ENCODE results near the gene ZNF273.
"Not testable (repeated sequence)": the region's sequence is repeated elsewhere in the genome, so short reads cannot be mapped to it uniquely, and the experiment has no call there.

Gene ZNF273

GRCh38 chr7:64902806-64903721 is at the start of gene ZNF273:
Gene ZNF273 (plus strand): TSS chr7:64903273. CDS start chr7:64903318, 45 bp downstream.
- TF ChIP-seq CTCF (conservative IDR thresholded peaks at IDR 0.05; ENCODE audit: control insufficient read depth, insufficient read depth, low read depth, low read length), result no peak
- peak; percentile 84 for DNase-seq (ENCODE audit: low read depth)
- H3K4me3 ChIP-seq (ENCODE audit: control insufficient read depth, low read depth, low read length), result peak within 1 kb of the TSS; percentile 86

- no peak for TF ChIP-seq CTCF (conservative IDR thresholded peaks at IDR 0.05; ENCODE audit: control insufficient read depth, insufficient read depth, low read depth, low read length)
These were observed 49.4 kb upstream of the ZNF273 start for GRCh38 chr7:64853679-64854078.

GRCh38 chr7:64854969-64855368 is 48.1 kb upstream of the ZNF273 start:
- H3K4me3 ChIP-seq (ENCODE audit: control insufficient read depth, low read depth, low read length), result no peak overlapping the region
- TF ChIP-seq CTCF (conservative IDR thresholded peaks at IDR 0.05; ENCODE audit: control insufficient read depth, insufficient read depth, low read depth, low read length), result no peak
- no peak for DNase-seq (ENCODE audit: low read depth)

More at GRCh38 chr7:64853679-64854078, 49.4 kb upstream of the ZNF273 start:
- no peak overlapping the region for H3K4me3 ChIP-seq (ENCODE audit: control insufficient read depth, low read depth, low read length)
- no peak for DNase-seq (ENCODE audit: low read depth)

GRCh38 chr7:64863021-64863420 is 40.1 kb upstream of the ZNF273 start:
- no peak for TF ChIP-seq CTCF (conservative IDR thresholded peaks at IDR 0.05; ENCODE audit: control insufficient read depth, insufficient read depth, low read depth, low read length)
- no peak overlapping the region for H3K4me3 ChIP-seq (ENCODE audit: control insufficient read depth, low read depth, low read length)
- DNase-seq (ENCODE audit: low read depth), result no peak

GRCh38 chr7:64863530-64863929 is 39.5 kb upstream of the ZNF273 start:
- H3K4me3 ChIP-seq (ENCODE audit: control insufficient read depth, low read depth, low read length); DNase-seq (ENCODE audit: low read depth): not testable (repeated sequence)

GRCh38 chr7:64863969-64864368 is 39.1 kb upstream of the ZNF273 start:
- no peak overlapping the region for H3K4me3 ChIP-seq (ENCODE audit: control insufficient read depth, low read depth, low read length)
- TF ChIP-seq CTCF (conservative IDR thresholded peaks at IDR 0.05; ENCODE audit: control insufficient read depth, insufficient read depth, low read depth, low read length), result no peak
- DNase-seq (ENCODE audit: low read depth), result no peak

- no peak for TF ChIP-seq CTCF (conservative IDR thresholded peaks at IDR 0.05; ENCODE audit: control insufficient read depth, insufficient read depth, low read depth, low read length)
- no peak overlapping the region for H3K4me3 ChIP-seq (ENCODE audit: control insufficient read depth, low read depth, low read length)
- DNase-seq (ENCODE audit: low read depth), result no peak
These were observed 35.1 kb upstream of the ZNF273 start for GRCh38 chr7:64867863-64868440.
